GM18907 (cell line): Measurements from ENCODE around the gene SLC6A11.

Source experiments
- ATAC-seq: cut with Tn5 transposase; IDR thresholded peaks from one replicate; pipeline ENCODE4 v1.9.1; 2021; ENCODE audit warnings: mild to moderate bottlenecking, moderate library complexity; ENCODE audit not compliant: unreplicated experiment

Gene SLC6A11

DNA sequence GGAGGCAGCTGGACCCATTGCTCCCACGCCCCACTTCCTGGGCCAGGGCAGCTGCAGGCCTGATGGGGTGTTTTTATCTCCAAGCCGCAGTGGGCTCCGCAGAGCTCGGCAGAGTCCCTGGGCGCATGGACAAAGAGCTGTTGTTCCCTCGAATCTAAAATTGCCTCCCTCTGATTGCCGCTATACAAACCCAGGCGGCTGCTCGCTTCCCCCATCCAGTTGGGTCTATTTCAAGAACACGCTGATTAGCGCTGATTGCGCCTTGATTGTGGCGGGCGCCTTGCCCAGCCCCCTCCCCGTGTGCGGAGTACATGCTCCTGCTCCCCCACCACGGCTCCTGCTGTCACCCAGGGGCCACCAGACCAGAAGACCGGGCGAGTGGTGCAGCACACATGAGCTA lies 133.2 kb downstream of the SLC6A11 start:
- ATAC-seq = no peak

DNA sequence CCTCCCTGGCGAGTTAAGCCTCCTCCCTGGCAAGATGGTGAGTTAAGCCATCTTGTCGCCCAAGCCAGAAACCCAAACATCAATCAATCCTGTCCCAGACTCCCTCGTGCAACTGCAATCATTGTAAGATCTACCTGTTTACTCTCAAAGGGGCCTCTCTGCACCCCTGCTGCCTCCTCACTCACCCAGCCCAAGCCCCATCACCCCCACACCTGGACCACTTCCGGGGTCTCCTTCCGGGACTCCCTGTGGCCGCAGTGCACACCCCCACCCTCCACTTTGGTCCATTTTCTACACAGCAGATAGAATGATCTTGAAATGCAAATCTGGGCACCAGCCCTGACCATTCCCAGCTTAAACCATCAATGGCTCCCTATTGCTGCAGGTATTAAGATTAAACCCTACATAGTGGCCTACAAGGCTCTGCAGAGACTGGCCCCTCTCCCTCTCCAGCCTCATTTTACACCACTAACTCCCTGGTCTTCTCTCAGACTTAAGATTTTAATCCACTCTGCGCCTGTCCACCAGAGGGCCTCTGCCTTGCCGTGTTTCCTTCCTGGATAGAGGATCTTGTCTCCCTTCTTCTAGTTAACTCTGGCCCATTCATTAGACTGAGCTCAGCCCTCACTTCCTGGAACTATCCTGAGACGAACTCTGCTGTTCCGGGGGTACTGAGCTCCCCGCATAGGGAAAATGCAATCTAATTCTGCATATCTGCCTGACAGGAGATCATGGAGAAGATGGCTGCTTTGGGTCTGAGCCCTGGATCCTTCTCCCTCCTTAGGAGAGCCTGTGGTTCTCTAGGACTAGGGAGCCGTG lies 134.7 kb downstream of the SLC6A11 start:
- ATAC-seq = no peak

DNA sequence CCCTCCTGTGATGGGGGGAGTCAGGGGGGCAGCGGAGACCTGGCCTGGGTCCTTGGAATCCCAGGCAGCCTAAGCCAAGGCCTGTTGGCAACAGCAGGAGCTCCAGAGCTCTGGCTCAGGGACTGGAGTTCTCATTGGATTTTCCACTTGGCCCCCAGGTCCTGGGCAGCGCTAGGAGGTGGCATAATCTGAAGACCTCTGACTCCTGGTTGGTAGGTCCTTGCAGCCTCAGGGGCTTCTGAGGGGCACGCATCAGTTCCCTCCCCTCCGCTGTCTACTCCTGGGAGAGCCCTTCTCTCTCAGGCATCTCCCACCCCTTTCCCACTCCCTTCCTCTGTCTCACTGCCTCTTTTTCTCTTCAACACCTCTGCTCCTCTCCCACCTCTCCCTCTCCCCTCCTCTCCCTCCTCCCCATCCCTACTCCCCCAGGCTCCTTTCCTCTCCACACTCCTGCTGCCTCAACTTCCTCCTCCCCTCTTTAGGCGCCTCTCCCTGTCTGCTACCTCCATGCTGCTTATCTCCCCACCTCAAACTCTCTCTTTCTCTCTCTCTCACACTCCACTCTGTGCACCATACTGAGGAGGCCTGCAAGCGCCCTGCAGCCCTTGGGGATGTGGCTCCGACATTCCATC lies 135.4 kb downstream of the SLC6A11 start:
- no peak for ATAC-seq

DNA sequence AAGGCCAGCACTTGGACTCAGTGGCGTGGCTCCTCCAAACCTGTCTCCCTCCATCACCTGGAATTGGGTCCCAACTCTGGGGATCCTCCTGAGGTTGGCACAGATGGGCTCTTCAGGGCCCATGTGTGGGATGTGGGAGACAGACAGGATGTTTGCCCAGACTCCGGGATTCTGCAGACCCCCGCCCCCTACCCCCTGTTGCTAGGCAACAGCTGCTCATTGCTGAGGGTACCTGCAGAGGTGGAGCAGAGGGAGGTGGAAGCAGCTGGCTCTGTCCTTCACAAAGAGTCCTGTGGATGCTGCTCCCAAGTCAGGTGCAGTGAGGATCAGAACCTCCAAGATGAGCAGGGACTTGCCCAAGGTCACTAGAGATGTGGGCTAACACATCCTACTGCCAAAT lies 136.5 kb downstream of the SLC6A11 start:
- ATAC-seq = no peak

DNA sequence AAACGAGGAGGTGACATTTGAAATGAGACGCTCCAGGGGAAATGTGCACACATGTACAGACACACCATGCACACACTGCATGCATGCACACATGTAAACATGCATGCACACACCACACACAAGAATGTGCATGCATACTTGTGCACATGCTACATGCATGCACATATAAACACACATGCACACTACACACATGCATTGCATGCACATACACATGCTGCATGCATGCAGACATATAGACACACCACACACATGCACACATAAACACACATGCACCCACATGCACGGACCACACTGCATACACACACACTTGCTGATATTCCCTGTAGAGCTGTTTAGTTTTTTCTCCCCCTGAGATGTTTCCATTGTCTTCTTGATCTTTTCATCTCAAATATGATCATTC lies 138.7 kb downstream of the SLC6A11 start:
- no peak for ATAC-seq

DNA sequence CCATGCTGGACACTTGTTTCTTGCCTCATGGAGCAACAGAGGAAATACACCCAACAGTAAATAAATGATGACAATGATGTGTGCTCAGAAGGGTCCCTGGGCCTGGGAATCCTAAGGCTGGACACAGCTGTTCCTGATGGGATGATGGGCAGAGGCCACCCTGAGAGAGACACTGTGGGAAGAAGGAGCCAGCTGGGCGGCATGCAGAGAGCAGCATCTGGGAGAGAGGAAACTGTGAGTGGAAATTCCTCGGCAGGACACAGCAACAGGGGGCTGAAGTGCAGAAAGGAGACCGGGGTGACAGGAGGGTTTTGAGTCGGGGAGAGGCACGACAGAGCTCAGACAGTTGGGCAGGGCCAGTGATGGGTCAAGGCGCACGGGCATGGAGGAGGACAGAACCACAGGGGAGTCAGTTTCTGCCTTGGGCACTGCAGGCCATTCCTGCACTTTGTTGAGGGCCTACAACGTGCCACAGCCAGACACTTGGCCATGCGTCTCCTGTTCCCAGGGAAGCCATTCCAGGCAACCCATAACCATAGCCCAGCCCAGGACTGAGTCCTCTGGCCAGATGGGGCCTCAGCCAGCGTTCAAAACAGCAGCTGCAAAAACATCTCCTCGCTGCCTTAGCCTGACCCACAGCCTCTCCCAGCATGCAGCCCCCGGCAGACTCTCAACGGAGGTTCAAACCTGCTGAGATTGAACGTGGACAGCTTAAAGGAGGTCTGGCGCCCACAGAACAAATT lies 139.9 kb downstream of the SLC6A11 start:
- ATAC-seq = no peak

DNA sequence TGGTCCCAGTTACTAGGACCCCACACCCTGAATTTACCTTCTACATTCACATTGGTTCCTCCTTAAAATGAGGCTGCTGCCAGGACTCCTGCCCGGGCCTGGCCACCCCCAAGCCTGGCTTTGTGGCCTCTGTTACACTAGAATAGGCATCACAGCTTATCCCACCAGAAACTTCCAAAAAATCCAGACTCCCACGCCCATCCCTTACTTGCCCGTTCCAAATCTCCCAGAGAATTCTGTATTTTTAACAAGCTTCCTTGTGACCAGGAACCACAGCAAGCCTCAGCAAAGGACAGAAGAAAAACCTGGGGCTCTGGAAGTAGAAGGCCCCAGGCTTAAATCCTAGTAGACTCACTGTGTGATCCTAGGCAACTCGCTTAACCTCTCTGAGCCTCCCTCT lies 140.5 kb downstream of the SLC6A11 start:
- ATAC-seq = no peak

DNA sequence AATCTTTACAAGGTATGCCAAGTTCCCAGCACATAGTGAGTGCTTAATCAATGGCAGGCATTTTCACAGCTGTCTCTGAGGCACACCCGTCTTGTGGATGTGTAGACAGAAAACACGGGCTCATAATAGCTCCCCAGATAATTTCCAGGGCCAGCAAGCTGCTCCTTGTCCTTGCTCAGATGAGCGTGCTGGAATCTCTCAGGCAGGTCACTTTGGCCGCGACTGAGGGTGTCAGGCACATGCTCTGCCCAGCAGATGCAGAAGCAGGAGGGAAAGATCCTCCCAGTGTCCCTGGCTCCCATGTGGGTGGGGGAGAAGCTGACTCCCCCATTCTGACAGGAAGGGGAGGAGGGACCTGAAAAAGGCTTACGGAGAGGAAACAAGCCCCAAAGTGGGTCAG lies 141.0 kb downstream of the SLC6A11 start:
- no peak for ATAC-seq

DNA sequence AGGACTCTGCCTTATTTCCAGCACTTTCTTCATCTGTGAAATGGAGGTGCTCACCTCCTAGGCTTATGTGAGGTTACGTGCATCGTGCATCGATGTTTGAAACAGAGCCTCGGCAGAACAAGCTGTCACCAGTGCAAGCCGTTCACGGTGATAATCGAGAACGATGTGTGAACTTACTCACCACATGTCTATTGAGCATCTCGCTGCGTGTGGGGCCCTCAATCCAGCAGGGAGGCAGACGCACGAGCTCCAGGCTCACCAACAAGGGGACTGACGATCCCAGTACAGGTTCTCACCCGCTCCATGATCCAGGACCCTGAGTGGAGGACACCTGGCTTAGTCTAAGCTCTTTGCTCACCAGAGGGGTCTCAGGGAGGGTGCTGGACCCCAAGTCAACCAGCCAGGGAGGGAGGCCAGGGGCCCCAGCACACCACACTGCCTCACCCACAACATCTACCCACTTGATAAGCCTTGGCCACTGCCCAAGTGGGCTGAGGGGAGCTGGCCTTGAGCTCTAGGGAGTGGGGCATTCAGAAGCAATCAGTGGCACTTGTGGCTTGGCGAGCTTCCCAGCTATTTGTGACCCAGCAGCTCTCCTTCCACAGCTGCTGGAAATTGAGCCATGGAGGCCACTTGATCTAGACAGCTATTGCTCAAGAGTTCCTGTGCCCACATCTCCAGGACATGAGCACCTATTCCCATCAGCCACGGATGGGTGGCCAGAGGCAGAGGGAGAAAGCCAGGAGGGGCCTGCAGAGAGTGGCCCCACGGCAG lies 142.1 kb downstream of the SLC6A11 start:
- ATAC-seq = no peak

DNA sequence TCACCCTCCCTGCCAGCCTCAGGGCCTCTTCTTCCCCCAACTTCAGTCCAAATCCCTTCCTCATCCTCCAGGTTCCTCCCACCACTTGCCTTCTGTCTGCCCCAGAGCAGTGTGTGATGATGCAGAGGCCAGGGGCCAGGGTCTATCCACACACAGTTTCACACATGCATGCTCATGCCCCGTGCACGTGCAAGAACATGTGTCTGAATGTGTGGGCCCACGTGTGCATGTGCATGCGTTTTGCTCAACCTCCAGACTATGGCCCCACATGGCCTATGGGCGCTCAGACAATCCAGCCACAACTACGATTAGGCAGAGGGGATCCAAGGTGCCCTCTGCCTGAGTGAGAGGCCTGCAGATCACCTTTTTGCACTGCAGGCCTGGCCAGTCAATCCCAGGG lies 144.2 kb downstream of the SLC6A11 start:
- ATAC-seq = no peak

DNA sequence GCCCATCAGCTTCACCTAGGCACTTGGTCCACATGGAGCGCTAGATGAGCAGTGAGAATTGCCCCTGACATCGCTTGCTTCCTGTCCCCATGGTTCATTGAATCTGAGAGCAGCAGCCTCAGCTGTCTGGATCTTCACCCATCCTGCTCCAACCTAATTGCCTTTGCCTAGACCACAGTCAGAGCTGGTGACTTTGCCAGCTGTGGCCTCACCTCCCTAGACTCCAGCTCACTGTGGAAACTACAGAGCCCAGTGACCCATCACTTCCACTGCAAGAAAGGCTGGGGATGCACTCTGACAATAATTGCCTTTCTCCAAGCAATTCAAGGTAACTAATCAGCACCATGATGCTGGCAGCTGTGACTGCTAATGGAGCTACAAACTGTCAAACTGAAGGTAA lies 145.9 kb downstream of the SLC6A11 start:
- no peak for ATAC-seq

DNA sequence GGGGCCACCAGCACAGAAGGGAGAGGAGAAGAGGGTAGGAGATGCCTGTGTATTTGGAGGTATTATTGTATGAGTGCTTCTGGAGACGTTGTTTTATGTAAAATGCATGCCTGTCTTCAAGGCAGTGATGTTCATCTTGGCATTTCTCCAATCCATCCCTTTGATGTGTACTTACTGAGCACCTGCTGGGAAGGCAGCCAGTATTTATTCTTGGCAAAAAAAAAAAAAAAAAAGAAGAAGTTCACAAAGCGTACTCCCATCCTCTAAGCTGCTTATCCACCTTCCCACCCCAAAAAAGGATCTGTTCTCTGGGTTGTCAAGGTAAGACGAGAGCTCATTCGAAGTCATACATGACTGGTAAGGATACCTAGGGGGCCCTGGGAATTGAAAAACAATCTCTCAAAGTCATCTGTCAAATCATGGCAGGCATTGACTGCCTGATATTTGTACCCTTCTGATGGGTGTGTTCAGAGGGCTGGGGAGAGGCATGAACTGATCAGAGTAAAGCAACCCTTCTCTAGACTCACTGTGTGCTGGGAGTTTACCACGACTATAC lies 146.5 kb downstream of the SLC6A11 start:
- no peak for ATAC-seq

DNA sequence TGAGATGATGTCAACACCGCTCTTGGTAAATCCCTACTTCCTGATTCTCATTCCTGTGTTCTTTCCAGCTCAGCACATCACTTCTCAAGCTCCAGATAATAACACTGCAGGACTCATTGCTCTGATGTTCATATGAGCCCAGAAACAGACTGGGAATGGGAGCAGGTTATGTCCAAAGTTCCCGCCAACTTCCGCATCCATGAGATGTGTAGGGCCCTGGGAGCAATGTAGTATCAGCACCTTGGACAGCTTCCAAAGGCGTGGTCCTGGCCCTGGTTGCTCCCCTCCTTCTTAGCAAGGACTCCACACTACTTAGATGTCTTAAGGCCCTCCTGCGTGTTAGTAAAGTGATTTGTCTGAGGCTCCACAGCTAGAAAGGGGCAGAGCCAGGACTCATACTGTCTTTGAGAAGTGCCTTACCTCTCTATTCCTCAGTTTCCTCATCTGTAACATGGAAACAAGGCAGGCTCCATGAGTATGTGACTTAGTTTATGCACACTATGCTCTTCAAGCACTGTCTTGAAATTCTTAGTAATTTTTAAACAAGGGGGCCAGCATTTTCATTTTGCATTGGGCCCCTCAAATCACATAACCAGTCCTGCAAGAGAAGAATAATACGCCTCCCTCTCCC lies 148.6 kb downstream of the SLC6A11 start:
- ATAC-seq = no peak

DNA sequence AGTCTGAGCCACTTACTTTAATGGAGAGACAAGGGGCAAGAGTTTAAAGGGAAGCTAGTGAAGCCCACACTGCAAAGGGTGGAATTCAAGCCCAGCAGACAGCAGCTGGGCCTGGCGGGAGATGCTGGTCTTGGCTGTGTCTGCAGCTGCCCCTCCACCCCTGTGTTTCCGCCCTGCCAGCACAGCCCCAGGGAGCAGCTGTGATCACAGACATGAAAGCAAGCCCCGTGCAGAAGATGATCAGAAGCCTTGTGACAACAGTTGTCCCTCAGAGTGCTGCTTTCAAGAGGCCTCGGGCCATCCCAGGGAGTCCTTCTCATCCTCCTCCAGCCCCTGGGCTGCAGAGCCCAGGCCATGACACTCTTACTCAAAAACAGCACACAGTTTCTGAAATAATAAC lies 152.4 kb downstream of the SLC6A11 start:
- no peak for ATAC-seq

DNA sequence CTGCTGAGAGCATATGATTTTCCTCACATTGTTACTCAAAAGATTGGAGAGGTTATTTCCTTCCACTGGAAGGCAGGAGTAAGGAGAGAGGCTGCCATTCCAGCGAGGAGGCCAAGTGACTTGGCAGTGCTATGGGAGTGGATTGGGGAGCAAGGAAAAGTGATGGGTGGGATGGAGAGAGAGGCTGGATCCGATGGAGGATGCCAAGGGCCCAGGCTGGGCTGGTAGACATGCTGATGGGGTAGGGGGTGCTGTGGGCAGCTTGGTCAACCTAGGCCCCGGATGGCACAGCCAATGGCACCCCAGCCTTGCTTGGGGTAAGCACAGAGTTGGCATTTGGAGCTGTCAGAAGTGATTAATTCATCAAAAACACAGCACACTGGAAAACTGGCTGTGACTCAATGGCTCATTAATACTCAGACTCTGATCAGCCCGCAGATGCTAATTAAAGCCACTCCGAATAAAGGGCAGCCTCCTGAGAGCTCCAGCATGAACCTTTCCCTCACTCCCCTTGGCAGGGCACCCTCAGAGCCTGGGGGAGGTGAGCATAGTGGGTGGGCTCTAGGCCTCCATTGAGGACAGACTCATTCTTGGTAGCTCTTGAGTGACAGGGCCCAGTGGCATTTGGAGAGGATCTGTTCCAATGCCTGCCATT lies 154.4 kb downstream of the SLC6A11 start:
- no peak for ATAC-seq

DNA sequence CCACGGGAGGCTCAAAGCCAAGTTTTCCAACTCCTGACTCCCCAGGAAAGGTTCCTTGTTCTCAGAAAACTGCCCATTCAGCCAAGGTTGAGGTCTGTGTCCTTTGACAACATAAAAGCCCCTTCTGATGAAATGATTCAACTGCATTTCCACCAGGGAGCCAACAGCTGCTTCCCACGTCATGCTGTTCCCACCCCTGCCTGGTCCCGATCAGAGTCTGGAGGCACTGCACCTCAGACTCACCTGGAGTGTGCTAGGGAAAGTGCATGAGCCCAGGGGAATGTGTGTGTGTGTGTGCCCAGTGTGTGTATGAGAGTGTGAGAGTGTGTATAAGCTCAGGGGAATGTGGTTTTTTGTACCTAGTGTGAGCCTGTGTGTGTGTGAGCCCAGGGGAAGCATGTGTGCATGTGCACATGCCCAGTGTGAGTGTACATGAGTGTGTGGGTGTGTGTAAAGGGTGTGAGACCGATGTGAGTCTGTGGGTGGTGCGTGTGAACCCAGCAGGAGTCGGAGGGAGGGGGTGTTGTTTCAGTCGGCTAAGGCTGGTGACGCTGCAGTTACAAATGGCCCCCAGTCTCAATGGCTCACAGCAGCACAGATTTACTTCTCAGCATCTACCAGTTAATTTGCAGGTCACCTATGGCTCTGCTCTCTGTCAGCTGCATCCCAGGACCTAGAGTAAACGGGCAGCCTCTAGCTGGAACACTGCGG lies 156.2 kb downstream of the SLC6A11 start:
- ATAC-seq = no peak

DNA sequence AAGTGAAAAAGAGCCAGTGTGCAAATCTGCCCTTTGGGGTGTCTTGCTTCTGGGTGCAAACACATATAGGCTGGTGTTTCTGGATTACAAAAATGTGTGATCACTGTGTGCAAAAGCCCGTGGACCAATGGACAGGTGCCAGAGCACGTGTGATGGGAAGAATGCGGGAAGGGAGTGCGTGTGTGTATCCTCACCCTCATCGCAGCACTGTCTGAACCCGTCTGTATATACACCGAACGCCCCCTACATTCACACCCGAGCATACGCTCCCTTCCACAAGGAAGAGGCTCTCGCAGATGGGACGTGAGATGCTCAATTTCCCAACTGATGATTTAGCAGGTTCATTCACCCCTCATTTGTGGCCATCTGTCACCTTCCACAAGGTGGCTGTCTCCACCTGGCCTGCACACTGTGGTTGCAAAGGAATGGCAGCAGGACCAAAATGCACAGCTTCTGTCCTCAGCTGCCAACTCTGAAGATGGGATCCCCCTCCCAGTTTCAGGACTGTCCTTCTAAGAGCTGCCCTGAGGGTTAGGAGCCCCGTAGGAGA lies 157.1 kb downstream of the SLC6A11 start:
- ATAC-seq = no peak

DNA sequence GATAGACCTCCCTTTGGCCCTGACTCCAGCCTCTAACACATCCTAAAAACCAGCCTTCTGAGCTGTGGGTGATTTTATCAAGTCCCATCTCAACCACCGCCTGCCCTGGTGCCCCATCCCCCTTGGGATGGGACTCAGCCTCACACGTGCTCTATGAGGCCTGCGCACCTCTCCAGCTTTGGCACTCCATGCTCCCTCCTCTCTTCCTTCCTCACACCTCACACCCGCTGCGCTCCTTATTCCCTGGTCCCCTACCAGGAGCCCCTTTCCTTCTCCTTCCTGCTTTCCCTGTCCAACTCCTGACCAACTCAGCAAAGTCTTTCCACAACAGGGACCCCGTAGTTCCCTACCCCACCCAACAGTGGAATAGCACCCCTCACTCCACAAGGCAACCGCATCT lies 158.1 kb downstream of the SLC6A11 start:
- no peak for ATAC-seq

DNA sequence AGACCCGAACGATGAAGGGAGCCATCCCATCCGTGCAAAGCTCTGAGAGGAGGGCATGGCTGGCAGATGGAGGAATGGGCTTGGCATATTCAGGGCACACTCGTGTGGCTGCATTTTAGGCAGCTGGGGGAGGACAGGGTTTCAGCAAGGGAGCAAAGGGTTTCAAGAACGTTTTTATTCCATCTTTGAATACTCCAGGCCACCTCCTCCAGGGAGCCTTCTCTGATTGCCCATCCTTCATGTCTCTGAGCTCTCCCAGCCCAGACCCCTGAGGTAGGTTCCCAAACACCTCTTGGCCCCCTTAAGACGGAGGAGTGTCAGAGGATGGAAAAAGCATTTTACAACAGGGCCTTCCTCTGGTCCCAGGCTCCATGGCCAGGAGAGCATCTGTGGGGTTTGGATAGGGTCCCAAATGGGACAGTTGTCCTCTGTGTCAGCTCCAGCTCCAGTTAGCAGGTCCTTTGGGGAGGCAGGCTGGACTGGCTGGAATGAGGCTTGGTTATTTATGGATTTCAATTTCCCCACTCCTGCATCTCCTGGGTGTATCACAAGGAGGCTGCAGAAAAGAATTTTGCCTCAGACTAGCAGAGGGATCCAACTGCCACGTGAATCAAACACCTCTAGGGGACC lies 158.8 kb downstream of the SLC6A11 start:
- no peak for ATAC-seq
